Natural killer cell (primary cell): ENCODE results near the gene EEPD1. TPM values are rescaled to one million over a fixed set of nuclear protein-coding genes. Genes with fewer than 3 reads are reported as not detected.

Experiments
- ATAC-seq, 3 donors: fragments of 150-1000 bp in 2 of 3; fragments of 200-7000 bp in 1 of 3; cut with Tn5 transposase; 1 replicate in 1 of 3; 2 replicates in 2 of 3; pipeline ENCODE4 v1.10.0; 2021; ENCODE audit warnings: mild to moderate bottlenecking in 2 of 3, moderate library complexity in 2 of 3
- DNase-seq, 2 donors: peaks; one replicate each; pipeline versions ENCODE4 v3.0.0 to v3.0.0-alpha.2; 2013 to 2021; ENCODE audit warnings: mixed read lengths in 1 of 2
- H3K27ac ChIP-seq: one replicate; pipeline ENCODE4 v1.5.1; 2013; ENCODE audit warnings: mild to moderate bottlenecking, low read length
- H3K27me3 ChIP-seq: one replicate; pipeline ENCODE4 v1.6.1; 2013; ENCODE audit warnings: low read length; ENCODE audit not compliant: control insufficient read depth, insufficient read depth
- H3K36me3 ChIP-seq: one replicate; pipeline ENCODE4 v1.6.1; 2013; ENCODE audit warnings: low read length; ENCODE audit not compliant: control insufficient read depth, insufficient read depth
- H3K4me1 ChIP-seq: one replicate; pipeline ENCODE4 v1.6.1; 2013; ENCODE audit warnings: low read length; ENCODE audit not compliant: control insufficient read depth, insufficient read depth
- H3K4me3 ChIP-seq: one replicate; pipeline ENCODE4 v1.5.1; 2013; ENCODE audit warnings: low read length
- H3K9me3 ChIP-seq: one replicate; pipeline ENCODE4 v1.6.1; 2013; ENCODE audit warnings: low read length; ENCODE audit not compliant: control insufficient read depth, insufficient read depth
- H3K27ac Mint-ChIP-seq, 2 donors: one replicate each; pipeline ENCODE4 v1.8.0; 2022; ENCODE audit warnings: mild to moderate bottlenecking in 2 of 2, mixed read lengths in 2 of 2, moderate library complexity in 1 of 2
- H3K27me3 Mint-ChIP-seq, 2 donors: one replicate each; pipeline ENCODE4 v1.8.0; 2022; ENCODE audit warnings: low read depth in 2 of 2, mixed read lengths in 2 of 2
- H3K36me3 Mint-ChIP-seq: one replicate; pipeline ENCODE4 v1.8.0; 2022; ENCODE audit warnings: mixed read lengths
- H3K4me1 Mint-ChIP-seq, 2 donors: one replicate each; pipeline ENCODE4 v1.8.0; 2022; ENCODE audit warnings: mixed read lengths in 2 of 2
- H3K4me3 Mint-ChIP-seq: one replicate; pipeline ENCODE4 v1.8.0; 2022; ENCODE audit warnings: mild to moderate bottlenecking, moderate library complexity, mixed read lengths
- H3K9me3 Mint-ChIP-seq, 2 donors: one replicate each; pipeline ENCODE4 v1.8.0; 2022; ENCODE audit warnings: mixed read lengths in 2 of 2
- WGBS: methylation state at CpG from one replicate; pipeline ENCODE4 v1.1.7; 2013; ENCODE audit warnings: missing lambda C conversion rate; ENCODE audit not compliant: insufficient coverage; 5-methylcytosine and 5-hydroxymethylcytosine counted together
- intact Hi-C: fragments of 100-400 bp; cut with micrococcal nuclease; formaldehyde crosslinking; loops from one replicate; pipeline ENCODE4 v1.14.2; 2022
- total RNA-seq, 4 donors: library from RNA; stranded (reverse); fragments of 120-200 nt in 1 of 4; gene quantifications; one replicate each; pipeline versions ENCODE4 v1.2.3 to v1.2.4, GENCODE V29; 2013 to 2022
- TF ChIP-seq, protein P1 (sequence below): fragments of 200-600 bp; IDR thresholded peaks from one replicate; pipeline ENCODE4 v1.8.0; 2022; ENCODE audit warnings: antibody characterized with exemption

EEPD1 gene
- total RNA-seq, 3 donors from 2014 or later (not counting 1 experiment from before 2014, with no cell fraction given) = 0.45 to 4.9 (median 1.4) TPM

DNA sequence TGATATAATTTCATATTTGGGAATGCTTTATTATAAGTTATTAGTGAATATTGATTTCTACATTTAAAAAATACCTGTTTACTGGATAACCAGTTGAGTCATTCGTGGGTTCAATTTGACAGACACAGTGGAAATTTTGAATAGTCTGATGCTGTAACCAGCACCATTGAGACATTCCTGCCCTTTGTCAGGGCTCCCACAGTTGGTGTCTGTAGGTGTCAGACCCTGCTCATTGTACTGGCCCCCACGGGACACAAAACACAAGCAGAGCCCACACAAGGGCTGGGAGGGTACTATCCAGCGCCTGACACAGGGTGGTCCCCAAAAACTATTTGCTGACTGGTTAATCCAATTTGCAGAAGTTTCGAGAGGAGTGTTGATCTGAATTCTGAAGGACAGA, 35.9 kb downstream of the EEPD1 start:
- TF ChIP-seq, protein P1, sequence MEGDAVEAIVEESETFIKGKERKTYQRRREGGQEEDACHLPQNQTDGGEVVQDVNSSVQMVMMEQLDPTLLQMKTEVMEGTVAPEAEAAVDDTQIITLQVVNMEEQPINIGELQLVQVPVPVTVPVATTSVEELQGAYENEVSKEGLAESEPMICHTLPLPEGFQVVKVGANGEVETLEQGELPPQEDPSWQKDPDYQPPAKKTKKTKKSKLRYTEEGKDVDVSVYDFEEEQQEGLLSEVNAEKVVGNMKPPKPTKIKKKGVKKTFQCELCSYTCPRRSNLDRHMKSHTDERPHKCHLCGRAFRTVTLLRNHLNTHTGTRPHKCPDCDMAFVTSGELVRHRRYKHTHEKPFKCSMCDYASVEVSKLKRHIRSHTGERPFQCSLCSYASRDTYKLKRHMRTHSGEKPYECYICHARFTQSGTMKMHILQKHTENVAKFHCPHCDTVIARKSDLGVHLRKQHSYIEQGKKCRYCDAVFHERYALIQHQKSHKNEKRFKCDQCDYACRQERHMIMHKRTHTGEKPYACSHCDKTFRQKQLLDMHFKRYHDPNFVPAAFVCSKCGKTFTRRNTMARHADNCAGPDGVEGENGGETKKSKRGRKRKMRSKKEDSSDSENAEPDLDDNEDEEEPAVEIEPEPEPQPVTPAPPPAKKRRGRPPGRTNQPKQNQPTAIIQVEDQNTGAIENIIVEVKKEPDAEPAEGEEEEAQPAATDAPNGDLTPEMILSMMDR = no peak
- H3K9me3 Mint-ChIP-seq = no peaks in the 10 kb centered on the region
- WGBS = 62% methylated on average over 3 of the region's 4 CpGs
- H3K27ac Mint-ChIP-seq = no peak overlapping the region
- DNase-seq = no peak
- H3K27me3 Mint-ChIP-seq = peaks cover 0 to 8% of the 10 kb centered on the region in 2 donors
- intact Hi-C loops = no loop called here
- H3K27me3 ChIP-seq = no peaks in the 10 kb centered on the region
- no peaks in the 10 kb centered on the region for H3K36me3 ChIP-seq
- H3K4me3 ChIP-seq = no peak overlapping the region
- ATAC-seq = no peak
- H3K4me1 ChIP-seq = peaks cover 9% of the 10 kb centered on the region
- no peaks in the 10 kb centered on the region for H3K36me3 Mint-ChIP-seq
- H3K4me3 Mint-ChIP-seq = no peak overlapping the region
- no peak overlapping the region for H3K27ac ChIP-seq
- H3K9me3 ChIP-seq = no peaks in the 10 kb centered on the region
- no peaks in the 10 kb centered on the region for H3K4me1 Mint-ChIP-seq

- Mint-ChIP-seq H3K36me3 (no peaks in the 10 kb centered on the region), H3K27ac (no peak overlapping the region), H3K9me3 (no peaks in the 10 kb centered on the region), H3K27me3 (peaks cover 0 to 8% of the 10 kb centered on the region in 2 donors), H3K4me3 (no peak overlapping the region), H3K4me1 (no peaks in the 10 kb centered on the region)
- no peaks in the 10 kb centered on the region for H3K36me3 ChIP-seq
- peaks cover 9% of the 10 kb centered on the region for H3K4me1 ChIP-seq
- TF ChIP-seq, protein P1 = no peak
- intact Hi-C loops = no loop called here
- H3K4me3 ChIP-seq = no peak overlapping the region
- H3K9me3 ChIP-seq = no peaks in the 10 kb centered on the region
- H3K27me3 ChIP-seq = no peaks in the 10 kb centered on the region
- no peak for DNase-seq
- peak in 1 of 3 donors; percentile 61 for ATAC-seq
- H3K27ac ChIP-seq = no peak overlapping the region
- WGBS = 77% methylated on average over 5 of the region's 5 CpGs
These were observed 37.6 kb downstream of the EEPD1 start for GRCh38 chr7:36190447-36191291.

GRCh38 chr7:36191292-36191920, 38.4 kb downstream of the EEPD1 start:
- DNase-seq = no peak
- Mint-ChIP-seq H3K4me3 (no peak overlapping the region), H3K9me3 (no peaks in the 10 kb centered on the region), H3K4me1 (no peaks in the 10 kb centered on the region), H3K27me3 (peaks cover 0 to 8% of the 10 kb centered on the region in 2 donors), H3K36me3 (no peaks in the 10 kb centered on the region), H3K27ac (no peak overlapping the region)
- intact Hi-C loops = no loop called here
- Histone ChIP-seq H3K27ac (no peak overlapping the region), H3K4me3 (no peak overlapping the region), H3K9me3 (no peaks in the 10 kb centered on the region), H3K27me3 (no peaks in the 10 kb centered on the region), H3K4me1 (peaks cover 9% of the 10 kb centered on the region), H3K36me3 (no peaks in the 10 kb centered on the region)
- 83% methylated on average over 7 of the region's 7 CpGs for WGBS
- TF ChIP-seq, protein P1 = no peak
- no peak for ATAC-seq
